ENCODE results near the gene RAB8B.
A peak's percentile ranks its signal among the peaks of the same experiment; 100 is the strongest.

RAB8B gene

DNA sequence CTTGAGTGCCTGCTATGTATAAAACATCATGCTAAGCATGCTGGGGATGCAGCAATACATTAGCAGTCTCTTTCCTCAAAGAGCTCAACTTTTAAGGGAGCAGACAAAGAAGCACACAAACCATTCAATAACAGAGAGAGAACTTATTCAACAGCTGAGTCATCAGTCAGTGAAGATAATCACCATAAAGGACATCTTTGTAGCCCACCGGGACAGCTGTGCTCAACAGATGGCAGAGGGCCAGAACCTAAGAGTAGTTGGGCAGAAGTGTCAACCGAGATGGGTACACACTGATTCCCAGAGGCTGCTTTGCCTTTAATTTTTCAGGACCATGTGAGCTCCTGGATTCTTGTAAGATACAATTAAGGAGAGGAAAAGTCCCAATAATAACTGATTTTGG, 4.2 kb upstream of the RAB8B start:
- no peak for DNase-seq (ENCODE audit: low spot score)

GRCh38 chr15:63186065-63186464, 3.3 kb upstream of the RAB8B start:
- DNase-seq (ENCODE audit: low spot score) = no peak

DNA sequence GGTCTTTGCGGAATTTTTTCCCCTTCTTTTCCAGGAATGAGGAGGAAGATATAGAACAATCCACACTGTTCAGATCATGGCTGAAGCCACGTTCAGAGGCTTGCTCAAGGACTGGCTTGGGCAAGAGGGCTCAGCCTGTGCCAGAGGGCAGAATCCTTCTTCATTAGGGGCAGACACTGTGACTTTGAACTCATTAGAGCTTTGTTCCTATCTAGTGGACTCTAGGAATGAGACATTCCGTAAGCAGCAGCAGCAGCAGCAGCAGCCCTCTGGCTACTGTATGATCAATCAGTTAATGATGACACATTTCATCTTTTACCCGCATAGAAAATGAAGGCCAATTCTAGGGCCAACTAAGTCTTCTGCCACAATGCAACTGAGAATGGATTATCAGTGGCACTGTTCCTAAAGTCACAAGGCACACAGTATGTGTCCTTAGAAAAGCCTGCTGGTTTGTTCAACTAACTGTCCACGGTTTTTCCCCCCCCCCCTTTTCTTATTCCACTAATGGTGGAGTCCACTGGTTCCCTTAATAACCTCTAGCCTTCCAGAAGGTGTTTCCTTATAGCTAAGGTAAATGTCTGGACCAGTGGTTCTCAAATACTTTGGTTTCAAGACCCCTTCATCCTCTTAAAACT, 1.7 kb upstream of the RAB8B start:
- DNase-seq (ENCODE audit: low spot score) = no peak

DNA sequence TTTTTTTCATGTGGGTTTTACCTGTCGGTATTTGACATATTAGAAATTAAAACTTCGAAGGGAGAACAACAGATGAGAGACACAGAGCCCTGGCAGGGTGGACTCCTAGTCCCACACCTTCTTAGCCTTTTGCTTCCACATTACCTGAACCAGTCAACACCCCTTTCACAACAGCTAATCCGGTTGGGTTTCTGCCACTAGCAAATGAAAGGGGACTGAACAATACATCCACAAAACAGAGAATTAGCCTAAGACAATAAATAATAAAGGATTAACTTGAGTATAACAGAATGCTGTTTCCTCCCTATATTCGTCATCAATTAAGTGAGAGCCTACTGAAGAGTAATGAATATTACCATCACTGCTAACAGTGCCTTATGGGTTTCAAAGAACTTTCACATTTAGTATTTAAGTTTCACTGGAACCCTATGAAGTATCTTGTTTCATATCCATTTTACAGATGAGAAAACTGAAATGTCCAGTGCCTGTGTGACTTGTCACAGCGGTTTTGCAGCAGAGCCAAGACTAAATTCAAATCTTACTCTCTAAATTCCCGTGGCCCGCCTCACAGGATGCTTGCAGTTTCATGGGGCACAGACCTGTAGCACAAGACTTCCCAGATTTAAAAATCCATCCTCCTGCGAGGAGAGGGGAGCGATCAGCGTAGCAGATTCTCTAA, 1.0 kb upstream of the RAB8B start:
- peak; percentile 13 for DNase-seq (ENCODE audit: low spot score)

- DNase-seq (ENCODE audit: low spot score) = peak; percentile 43
Observed at GRCh38 chr15:63189941-63190768, 749 bp downstream of the RAB8B start.

- peak; percentile 27 for DNase-seq (ENCODE audit: low spot score)
Observed at GRCh38 chr15:63190769-63191649, 1.6 kb downstream of the RAB8B start.

- peak; percentile 62 for DNase-seq (ENCODE audit: low spot score)
Observed at GRCh38 chr15:63191895-63192618, 2.7 kb downstream of the RAB8B start.

DNA sequence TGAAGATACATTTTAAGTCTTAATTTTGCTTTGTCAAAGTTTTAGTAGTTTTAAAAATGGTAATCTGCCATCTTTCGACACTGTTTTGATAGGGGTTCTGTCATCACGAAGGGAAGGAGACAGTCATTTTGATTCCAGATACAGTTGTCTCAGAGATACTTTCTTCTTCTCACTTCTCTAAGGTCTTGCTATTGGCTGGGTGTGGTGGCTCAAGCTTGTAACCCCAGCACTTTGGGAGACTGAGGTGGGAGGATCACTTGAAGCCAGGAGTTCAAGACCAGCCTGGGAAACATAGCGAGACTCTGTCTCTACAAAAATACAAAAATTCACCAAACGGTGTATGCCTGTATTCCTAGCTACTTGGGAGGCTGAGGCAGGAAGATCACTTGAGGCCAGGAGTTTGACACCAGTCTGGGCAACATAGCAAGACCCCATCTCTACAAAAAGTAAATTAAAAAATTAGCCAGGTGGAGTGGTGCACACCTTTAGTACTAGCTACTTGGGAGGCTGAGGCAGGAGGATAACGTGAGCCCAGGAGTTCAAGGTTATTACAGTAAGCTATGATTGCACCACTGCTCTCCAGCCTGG, 3.3 kb downstream of the RAB8B start:
- DNase-seq (ENCODE audit: low spot score) = no peak

DNA sequence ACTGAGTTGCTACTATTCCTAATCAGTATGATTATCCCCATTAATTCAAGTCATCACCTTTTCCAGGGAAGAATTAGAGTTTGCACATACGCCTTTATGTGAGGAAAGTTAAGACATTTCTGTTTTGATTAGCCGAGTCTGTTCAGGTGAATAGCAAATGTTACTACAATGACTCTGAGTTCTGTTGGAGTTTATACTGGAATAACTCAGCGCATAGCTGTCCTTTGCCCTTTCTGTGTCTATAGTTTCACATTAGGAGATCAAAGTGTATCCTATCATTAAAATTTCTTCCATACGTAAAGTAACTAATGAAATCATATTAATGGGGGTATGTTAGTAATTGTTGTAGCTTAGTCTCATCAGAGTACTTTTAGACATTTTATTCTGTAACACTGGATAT, 4.9 kb downstream of the RAB8B start:
- peak; percentile 13 for DNase-seq (ENCODE audit: low spot score)

DNA sequence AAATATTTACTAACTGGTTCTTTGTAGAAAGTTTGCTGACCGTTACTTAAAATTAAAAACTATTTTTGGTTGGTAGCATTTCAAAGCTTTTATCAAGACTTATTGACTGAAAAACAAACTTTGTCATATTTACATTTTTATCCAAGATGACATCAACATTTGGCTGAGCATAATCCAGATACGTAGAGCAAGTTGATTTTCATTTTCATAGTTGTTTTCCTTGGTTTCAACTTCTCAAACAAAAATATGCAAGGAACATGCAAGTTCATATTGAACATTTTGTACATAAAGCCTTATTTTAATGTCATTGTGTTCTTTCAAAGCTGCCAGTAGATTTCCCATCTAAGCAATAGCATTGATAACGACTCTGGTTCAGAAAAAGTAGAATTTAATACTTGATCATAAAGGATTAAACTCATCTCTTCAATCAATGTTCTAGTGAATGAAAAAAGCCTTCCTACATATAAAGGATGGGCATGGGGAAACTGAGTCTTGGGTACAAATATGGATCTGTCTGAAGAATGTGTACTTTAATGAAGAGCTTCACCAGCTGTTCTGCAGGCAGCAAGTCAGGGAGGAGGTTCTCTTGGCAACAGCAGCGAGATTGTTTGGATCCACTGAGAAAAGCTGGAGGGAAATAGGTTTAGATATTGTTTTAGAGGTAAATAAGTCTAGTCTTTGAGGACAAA, 5.6 kb downstream of the RAB8B start:
- DNase-seq (ENCODE audit: low spot score) = no peak

DNA sequence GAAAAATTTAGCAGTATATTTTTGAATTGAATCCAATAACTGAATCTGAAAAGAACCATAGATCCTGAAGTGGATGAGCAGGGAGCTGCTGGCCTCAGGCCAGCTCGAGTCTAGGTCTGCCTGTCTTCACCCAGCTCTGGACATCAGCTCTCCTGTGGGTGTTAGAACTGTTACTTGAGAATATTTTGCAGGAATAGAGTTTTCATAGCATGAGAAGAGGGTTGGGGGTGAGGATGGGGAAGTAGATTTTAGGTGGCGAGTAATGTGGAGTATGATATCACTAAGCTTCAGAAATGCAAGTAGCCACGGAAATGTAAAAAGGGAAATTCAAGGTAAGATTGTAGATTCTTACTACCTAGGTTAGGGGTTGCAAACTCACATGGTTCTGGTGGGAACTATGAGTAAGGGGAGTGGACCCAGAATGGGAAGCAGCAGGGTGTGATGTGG, 6.2 kb downstream of the RAB8B start:
- no peak for DNase-seq (ENCODE audit: low spot score)

GRCh38 chr15:63196842-63197241, 7.4 kb downstream of the RAB8B start:
- DNase-seq (ENCODE audit: low spot score) = no peak

- no peak for DNase-seq (ENCODE audit: low spot score)
Observed at GRCh38 chr15:63197626-63198025, 8.2 kb downstream of the RAB8B start.

GRCh38 chr15:63198371-63199250, 9.2 kb downstream of the RAB8B start:
- no peak for DNase-seq (ENCODE audit: low spot score)

DNA sequence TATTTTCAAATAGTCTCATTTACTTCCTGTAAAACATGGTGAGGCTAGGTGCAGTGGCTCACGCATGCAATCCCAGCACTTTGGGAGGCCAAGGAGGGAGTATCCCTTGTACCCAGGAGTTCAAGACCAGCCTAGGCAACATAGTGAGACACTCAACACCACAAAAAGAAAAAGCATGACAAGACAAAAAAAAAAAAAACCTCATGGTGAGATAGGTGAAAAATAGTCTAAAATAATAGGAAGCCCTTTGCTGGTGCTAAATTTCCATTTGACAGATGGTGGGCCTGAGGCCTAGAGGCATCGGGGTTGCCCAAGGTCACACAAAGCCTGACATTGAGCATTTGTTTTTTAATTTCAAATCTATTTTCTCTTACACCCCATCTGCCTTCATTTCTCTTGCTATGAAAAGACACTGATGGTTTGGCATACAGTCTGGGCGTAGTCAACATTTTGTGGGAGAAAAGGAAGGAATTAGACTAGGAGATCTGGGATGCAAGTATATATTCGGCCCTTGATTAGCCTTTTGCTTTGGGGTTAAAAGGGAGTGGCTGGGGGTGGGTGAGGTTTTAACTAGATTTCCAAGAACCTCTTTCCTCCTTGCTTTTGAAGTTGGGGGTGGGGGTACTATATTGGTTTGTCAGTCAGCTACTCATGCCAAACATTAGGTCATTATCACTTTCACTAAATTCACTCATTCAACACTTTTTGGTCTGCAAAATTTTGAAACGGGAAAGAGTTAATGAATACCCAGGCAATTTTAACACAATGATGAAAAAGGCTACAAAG, 11.3 kb downstream of the RAB8B start:
- DNase-seq (ENCODE audit: low spot score) = no peak

- DNase-seq (ENCODE audit: low spot score) = no peak
Observed at GRCh38 chr15:63202861-63203260, 13.5 kb downstream of the RAB8B start.

DNA sequence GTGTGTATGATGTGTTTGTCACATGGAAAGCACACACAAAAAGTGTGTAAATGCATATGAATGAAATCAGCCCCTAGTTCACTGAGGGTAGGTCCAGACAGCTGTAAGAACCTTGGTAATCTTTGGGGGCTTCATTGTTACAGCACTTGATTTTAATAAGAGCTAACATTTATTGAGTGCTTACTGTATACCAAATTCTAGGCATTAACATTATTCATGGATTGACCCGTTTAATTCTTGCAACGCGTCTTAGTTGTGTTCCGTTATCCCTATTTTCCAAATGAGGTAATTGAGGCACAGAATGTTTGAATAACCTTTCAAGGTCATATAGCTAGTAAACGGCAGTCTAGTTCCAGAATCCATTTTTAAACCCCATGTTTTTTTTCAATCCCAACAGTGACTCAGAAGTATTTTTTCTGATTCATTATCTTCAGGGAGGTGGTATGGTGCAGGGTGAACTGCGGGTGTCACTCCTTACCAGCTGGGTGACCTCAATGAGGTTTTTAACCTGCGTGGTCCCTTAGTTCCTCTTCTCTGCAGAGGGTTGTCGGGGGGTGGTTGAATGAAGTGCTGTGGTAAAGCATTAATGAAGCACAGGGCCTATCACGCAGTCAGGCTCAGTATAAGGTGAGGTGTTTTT, 14.2 kb downstream of the RAB8B start:
- no peak for DNase-seq (ENCODE audit: low spot score)

DNA sequence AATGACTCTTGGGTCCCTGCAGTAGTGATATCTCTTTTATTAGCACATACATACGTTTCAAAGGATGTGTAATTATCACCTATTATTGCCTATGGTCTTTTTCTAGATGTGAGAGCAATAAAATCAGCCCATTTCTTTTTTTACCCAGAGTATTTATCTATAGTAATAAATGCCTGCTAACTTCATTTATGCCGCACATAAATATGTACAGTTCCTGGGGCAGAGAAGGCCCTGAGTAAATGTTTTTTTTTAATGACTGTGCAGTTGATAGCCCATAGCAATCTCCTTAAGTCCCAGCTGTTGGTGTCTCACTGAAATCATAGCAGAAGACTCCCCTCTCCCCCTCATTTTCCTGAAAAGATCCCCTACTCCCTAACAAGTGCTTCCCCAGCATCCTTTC, 16.7 kb downstream of the RAB8B start:
- no peak for DNase-seq (ENCODE audit: low spot score)
